Stimulated activated CD8-positive, alpha-beta memory T cell treated with anti-CD3 and anti-CD28 coated beads, Interleukin-15, amount 100 ng/mL, for 1 hour (primary cell): ENCODE results near the gene AGRP.

Experiments used
- DNase-seq: peaks from one replicate; pipeline ENCODE4 v3.0.0-alpha.2; 2020; ENCODE audit warnings: low read depth

Gene AGRP

GRCh38 chr16:67463059-67463458, 20.3 kb downstream of the AGRP start:
- no peak for DNase-seq

- no peak for DNase-seq
These were observed 21.1 kb downstream of the AGRP start for GRCh38 chr16:67462279-67462655.

GRCh38 chr16:67461600-67462278, 21.6 kb downstream of the AGRP start:
- no peak for DNase-seq

GRCh38 chr16:67460961-67461360, 22.4 kb downstream of the AGRP start:
- no peak for DNase-seq

GRCh38 chr16:67460168-67460567, 23.2 kb downstream of the AGRP start:
- DNase-seq: no peak

- no peak for DNase-seq
These were observed 23.5 kb downstream of the AGRP start for GRCh38 chr16:67459861-67460150.

- DNase-seq: no peak
These were observed 24.1 kb downstream of the AGRP start for GRCh38 chr16:67459066-67459860.

GRCh38 chr16:67458121-67458641, 25.2 kb downstream of the AGRP start:
- DNase-seq: no peak

GRCh38 chr16:67457611-67458010, 25.7 kb downstream of the AGRP start:
- DNase-seq: no peak

GRCh38 chr16:67456391-67457081, 26.8 kb downstream of the AGRP start:
- no peak for DNase-seq

- DNase-seq: no peak
These were observed 28.5 kb downstream of the AGRP start for GRCh38 chr16:67454852-67455251.

GRCh38 chr16:67454104-67454503, 29.2 kb downstream of the AGRP start:
- no peak for DNase-seq

GRCh38 chr16:67451704-67452435, 31.5 kb downstream of the AGRP start:
- DNase-seq: no peak

- DNase-seq: no peak
These were observed 32.2 kb downstream of the AGRP start for GRCh38 chr16:67451061-67451703.

- DNase-seq: no peak
These were observed 33.6 kb downstream of the AGRP start for GRCh38 chr16:67449739-67450138.

GRCh38 chr16:67449336-67449735, 34.0 kb downstream of the AGRP start:
- no peak for DNase-seq

- no peak for DNase-seq
These were observed 34.8 kb downstream of the AGRP start for GRCh38 chr16:67448580-67448979.

- DNase-seq: peak; percentile 16
These were observed 35.8 kb downstream of the AGRP start for GRCh38 chr16:67447508-67448076.

- DNase-seq: no peak
These were observed 36.3 kb downstream of the AGRP start for GRCh38 chr16:67446968-67447507.

GRCh38 chr16:67445913-67446907, 37.1 kb downstream of the AGRP start:
- DNase-seq: no peak
